HAP-1 (cell line): ENCODE measurements around the gene DCUN1D3.
"Not testable (repeated sequence)": the region's sequence is repeated elsewhere in the genome, so short reads cannot be mapped to it uniquely, and the experiment has no call there.

Experiments used
- DNase-seq, 2 experiments: peaks; one replicate each; pipeline ENCODE4 v3.0.0-alpha.2; 2016 to 2020; ENCODE audit warnings: low spot score in 2 of 2
- H3K27me3 ChIP-seq: fragments of 250-450 bp; sonication (Bioruptor Pico); 2 replicates; pipeline ENCODE4 v1.5.1; 2020; ENCODE audit warnings: low read depth, mild to moderate bottlenecking, moderate library complexity
- H3K36me3 ChIP-seq: fragments of 250-450 bp; sonication (Bioruptor Pico); replicated peaks from 2 replicates; pipeline ENCODE4 v1.5.1; 2020; ENCODE audit warnings: mild to moderate bottlenecking
- H3K4me1 ChIP-seq: fragments of 250-450 bp; sonication (Bioruptor Pico); 2 replicates; pipeline ENCODE4 v1.5.1; 2020; ENCODE audit warnings: mild to moderate bottlenecking
- H3K4me3 ChIP-seq: fragments of 250-450 bp; sonication (Bioruptor Pico); 2 replicates; pipeline ENCODE4 v1.5.1; 2020; ENCODE audit warnings: mild to moderate bottlenecking, moderate library complexity
- H3K9me3 ChIP-seq: fragments of 250-450 bp; sonication (Bioruptor Pico); 2 replicates; pipeline ENCODE4 v1.5.1; 2020; ENCODE audit warnings: mild to moderate bottlenecking, moderate library complexity
- in situ Hi-C: fragments of 300-500 bp; cut with MboI; formaldehyde crosslinking; loops from 3 replicates; pipeline ENCODE4 v1.14.3; 2020; ENCODE audit warnings: low sequenced_read_pairs, inconsistent platforms, mixed read lengths

DCUN1D3 gene

GRCh38 chr16:20871941-20872815, 28.0 kb downstream of the DCUN1D3 start:
- Histone ChIP-seq H3K4me3 (no peak overlapping the region), H3K36me3 (no peaks in the 10 kb centered on the region), H3K4me1 (no peaks in the 10 kb centered on the region), H3K9me3 (no peaks in the 10 kb centered on the region), H3K27me3 (no peaks in the 10 kb centered on the region)
- no peak for DNase-seq
- in situ Hi-C loops, result no loop called here

- no peak for DNase-seq
- in situ Hi-C loops, result no loop called here
- Histone ChIP-seq H3K4me1 (peaks cover 4% of the 10 kb centered on the region), H3K27me3 (no peaks in the 10 kb centered on the region), H3K4me3 (no peak overlapping the region), H3K9me3 (no peaks in the 10 kb centered on the region), H3K36me3 (no peaks in the 10 kb centered on the region)
These were observed 28.9 kb downstream of the DCUN1D3 start for GRCh38 chr16:20871258-20871657.

GRCh38 chr16:20870122-20870820, 29.9 kb downstream of the DCUN1D3 start:
- Histone ChIP-seq H3K4me1 (peaks cover 12% of the 10 kb centered on the region), H3K36me3 (no peaks in the 10 kb centered on the region; the same call in 1 of the 2 replicates), H3K27me3 (no peaks in the 10 kb centered on the region), H3K9me3 (no peaks in the 10 kb centered on the region), H3K4me3 (no peak overlapping the region)
- DNase-seq, result no peak
- in situ Hi-C loops, result no loop called here

- Histone ChIP-seq H3K27me3 (no peaks in the 10 kb centered on the region), H3K9me3 (no peaks in the 10 kb centered on the region), H3K36me3 (no peaks in the 10 kb centered on the region; the same call in 1 of the 2 replicates), H3K4me1 (peaks cover 12% of the 10 kb centered on the region), H3K4me3 (no peak overlapping the region)
- DNase-seq, result no peak
- in situ Hi-C loops, result no loop called here
These were observed 31.3 kb downstream of the DCUN1D3 start for GRCh38 chr16:20868890-20869289.

GRCh38 chr16:20867585-20867984, 32.6 kb downstream of the DCUN1D3 start:
- in situ Hi-C loops, result no loop called here
- no peak for DNase-seq
- H3K4me1 ChIP-seq, result peaks cover 12% of the 10 kb centered on the region

GRCh38 chr16:20866801-20867200, 33.4 kb downstream of the DCUN1D3 start:
- peaks cover 12% of the 10 kb centered on the region for H3K4me1 ChIP-seq

More at GRCh38 chr16:20867585-20867984, 32.6 kb downstream of the DCUN1D3 start:
- H3K9me3 ChIP-seq, result no peaks in the 10 kb centered on the region
- no peaks in the 10 kb centered on the region; the same call in 1 of the 2 replicates for H3K36me3 ChIP-seq
- no peak overlapping the region for H3K4me3 ChIP-seq
- no peaks in the 10 kb centered on the region for H3K27me3 ChIP-seq

GRCh38 chr16:20866145-20866772, 33.9 kb downstream of the DCUN1D3 start:
- peak in 1 of 2 experiments; percentile 61 for DNase-seq
- Histone ChIP-seq H3K27me3 (no peaks in the 10 kb centered on the region), H3K4me3 (no peak overlapping the region), H3K4me1 (peaks cover 12% of the 10 kb centered on the region), H3K36me3 (peaks cover 3% of the 10 kb centered on the region; the same call in 1 of the 2 replicates), H3K9me3 (no peaks in the 10 kb centered on the region)
- in situ Hi-C loops, result no loop called here

More at GRCh38 chr16:20866801-20867200, 33.4 kb downstream of the DCUN1D3 start:
- DNase-seq, result no peak
- Histone ChIP-seq H3K4me3 (no peak overlapping the region), H3K36me3 (peaks cover 3% of the 10 kb centered on the region; the same call in 1 of the 2 replicates), H3K27me3 (no peaks in the 10 kb centered on the region), H3K9me3 (no peaks in the 10 kb centered on the region)
- in situ Hi-C loops, result no loop called here

- Histone ChIP-seq H3K27me3 (no peaks in the 10 kb centered on the region), H3K4me3 (no peak overlapping the region), H3K36me3 (peaks cover 3% of the 10 kb centered on the region; the same call in 1 of the 2 replicates), H3K4me1 (peaks cover 12% of the 10 kb centered on the region), H3K9me3 (no peaks in the 10 kb centered on the region)
- DNase-seq, result peak in 1 of 2 experiments; percentile 29
- in situ Hi-C loops, result no loop called here
These were observed 34.6 kb downstream of the DCUN1D3 start for GRCh38 chr16:20865420-20866131.

- in situ Hi-C loops, H3K27me3 ChIP-seq, H3K9me3 ChIP-seq, DNase-seq, H3K4me3 ChIP-seq: not testable (repeated sequence)
- Histone ChIP-seq H3K4me1 (peaks cover 12% of the 10 kb centered on the region), H3K36me3 (peaks cover 11% of the 10 kb centered on the region)
These were observed 35.8 kb downstream of the DCUN1D3 start for GRCh38 chr16:20864376-20864775.

GRCh38 chr16:20862162-20862960, 37.8 kb downstream of the DCUN1D3 start:
- no peak for DNase-seq
- Histone ChIP-seq H3K9me3 (no peaks in the 10 kb centered on the region), H3K4me3 (no peak overlapping the region), H3K27me3 (no peaks in the 10 kb centered on the region), H3K36me3 (peaks cover 11% of the 10 kb centered on the region), H3K4me1 (peaks cover 12% of the 10 kb centered on the region)
- in situ Hi-C loops, result no loop called here

- DNase-seq, H3K4me3 ChIP-seq, H3K4me1 ChIP-seq, H3K27me3 ChIP-seq, H3K9me3 ChIP-seq, in situ Hi-C loops: not testable (repeated sequence)
- H3K36me3 ChIP-seq, result peaks cover 11% of the 10 kb centered on the region
These were observed 39.2 kb downstream of the DCUN1D3 start for GRCh38 chr16:20860995-20861394.

GRCh38 chr16:20860361-20860760, 39.8 kb downstream of the DCUN1D3 start:
- H3K27me3 ChIP-seq, result no peaks in the 10 kb centered on the region
- no peaks in the 10 kb centered on the region for H3K9me3 ChIP-seq
- H3K4me3 ChIP-seq, result no peak overlapping the region
- H3K4me1 ChIP-seq, result no peaks in the 10 kb centered on the region; the same call in 1 of the 2 replicates
- no peak for DNase-seq
- in situ Hi-C loops, result no loop called here
- H3K36me3 ChIP-seq, result peaks cover 11% of the 10 kb centered on the region
